ENCODE data around the gene PCDHGA5.
"Not testable (repeated sequence)": the region's sequence is repeated elsewhere in the genome, so short reads cannot be mapped to it uniquely, and the experiment has no call there.

PCDHGA5 gene

DNA sequence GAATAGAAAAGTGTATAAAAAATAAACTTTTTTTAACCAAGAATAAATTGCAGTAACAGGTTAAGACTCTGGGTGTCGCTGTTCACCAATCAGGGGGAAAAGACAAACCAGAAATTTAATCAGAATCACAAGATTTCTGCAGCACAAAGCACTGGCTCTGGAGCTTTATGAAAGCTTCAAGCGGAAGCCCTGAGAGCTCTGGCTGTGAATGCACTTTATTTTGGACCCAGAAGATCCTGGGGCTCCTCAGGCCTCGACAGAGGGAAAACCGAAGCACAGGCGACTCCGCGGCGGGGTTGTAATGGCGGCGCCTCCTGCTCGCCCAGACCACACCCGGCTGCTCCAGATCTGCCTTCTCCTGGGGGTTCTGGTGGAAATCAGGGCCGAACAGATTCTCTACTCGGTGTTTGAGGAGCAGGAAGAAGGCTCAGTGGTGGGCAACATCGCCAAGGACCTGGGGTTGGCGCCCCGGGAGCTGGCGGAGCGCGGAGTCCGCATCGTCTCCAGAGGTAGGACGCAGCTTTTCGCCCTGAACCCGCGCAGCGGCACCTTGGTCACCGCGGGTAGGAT is 9.0 kb upstream of the PCDHGA5 start, which contains the start of gene PCDHGA4:
PCDHGA4 (plus strand) TSS at position 122 of the 570 bp plus-strand sequence; CDS start at position 209, 87 bp downstream.
- FAIRE-seq, result no peak

DNA sequence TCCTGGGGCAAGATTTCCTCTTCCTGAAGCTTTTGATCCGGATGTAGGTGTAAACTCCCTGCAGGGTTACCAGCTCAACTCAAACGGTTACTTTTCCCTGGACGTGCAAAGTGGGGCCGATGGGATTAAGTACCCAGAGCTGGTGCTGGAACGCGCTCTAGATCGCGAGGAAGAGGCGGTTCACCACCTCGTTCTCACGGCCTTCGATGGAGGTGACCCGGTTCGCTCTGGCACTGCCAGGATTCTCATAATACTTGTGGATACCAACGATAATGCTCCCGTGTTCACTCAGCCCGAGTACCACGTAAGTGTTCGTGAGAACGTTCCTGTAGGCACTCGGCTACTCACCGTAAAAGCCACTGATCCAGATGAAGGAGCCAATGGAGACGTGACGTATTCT is 8.3 kb upstream of the PCDHGA5 start:
- no peak for FAIRE-seq

DNA sequence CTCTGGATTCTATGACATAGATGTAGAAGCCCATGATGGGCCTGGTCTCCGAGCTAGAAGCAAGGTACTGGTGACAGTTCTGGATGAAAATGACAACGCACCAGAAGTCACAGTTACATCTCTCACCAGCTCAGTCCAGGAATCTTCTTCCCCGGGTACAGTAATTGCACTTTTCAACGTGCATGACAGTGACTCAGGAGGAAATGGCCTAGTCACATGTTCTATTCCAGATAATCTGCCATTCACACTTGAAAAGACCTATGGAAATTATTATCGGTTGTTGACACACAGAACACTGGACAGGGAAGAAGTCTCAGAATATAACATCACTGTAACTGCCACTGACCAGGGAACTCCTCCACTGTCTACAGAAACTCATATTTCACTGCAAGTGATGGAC is 7.8 kb upstream of the PCDHGA5 start:
- FAIRE-seq, result no peak

GRCh38 chr5:141356950-141357349 is 7.0 kb upstream of the PCDHGA5 start:
- FAIRE-seq, result no peak

DNA sequence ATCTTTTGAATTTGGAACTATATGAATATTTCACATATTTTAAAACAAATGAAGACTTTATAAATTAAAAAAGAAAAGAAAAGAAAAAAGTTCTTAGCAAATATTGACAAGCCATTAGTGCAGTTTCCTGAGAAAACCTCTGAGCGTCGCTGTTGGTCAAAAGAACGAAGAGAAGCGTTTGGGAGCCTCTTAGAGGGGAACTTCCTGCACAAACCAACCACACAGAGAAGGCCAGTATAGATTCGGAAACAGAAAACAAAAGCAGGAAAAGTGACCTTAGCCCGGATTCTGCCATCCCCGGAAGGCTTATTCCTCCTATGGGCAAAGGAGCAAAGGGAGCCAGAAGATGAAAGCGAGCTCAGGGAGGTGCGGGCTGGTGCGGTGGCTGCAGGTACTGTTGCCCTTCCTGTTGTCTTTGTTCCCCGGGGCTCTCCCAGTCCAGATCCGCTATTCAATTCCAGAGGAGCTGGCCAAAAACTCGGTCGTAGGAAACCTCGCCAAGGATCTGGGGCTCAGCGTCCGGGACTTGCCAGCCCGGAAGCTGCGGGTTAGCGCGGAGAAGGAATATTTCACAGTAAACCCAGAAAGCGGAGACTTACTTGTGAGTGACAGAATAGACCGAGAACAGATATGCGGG is 4.1 kb upstream of the PCDHGA5 start, which contains the start of gene PCDHGB2:
PCDHGB2 (plus strand) TSS at position 205 of the 637 bp plus-strand sequence; CDS start at position 347, 142 bp downstream.
- FAIRE-seq, result no peak

GRCh38 chr5:141360685-141361084 is 3.3 kb upstream of the PCDHGA5 start:
- no peak for FAIRE-seq

DNA sequence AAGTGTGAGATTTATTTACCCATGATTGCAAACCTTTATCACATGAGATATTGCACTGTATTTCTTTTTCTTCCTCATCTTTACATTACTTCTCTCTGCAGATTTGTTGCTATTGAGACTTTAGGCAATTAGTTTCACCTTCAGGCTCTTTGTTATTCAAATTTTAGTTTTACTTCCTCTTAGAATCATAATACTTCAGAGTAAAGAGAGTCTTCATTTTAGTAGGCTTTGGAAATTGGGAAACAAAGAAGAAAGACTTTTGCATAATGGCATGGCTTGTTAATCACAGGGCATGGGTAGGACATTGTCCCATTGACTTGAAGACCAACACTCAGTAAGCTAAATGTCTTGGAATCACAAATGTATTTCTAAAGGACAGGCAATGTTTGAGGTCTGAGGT is 1.2 kb upstream of the PCDHGA5 start:
- no peak for FAIRE-seq

DNA sequence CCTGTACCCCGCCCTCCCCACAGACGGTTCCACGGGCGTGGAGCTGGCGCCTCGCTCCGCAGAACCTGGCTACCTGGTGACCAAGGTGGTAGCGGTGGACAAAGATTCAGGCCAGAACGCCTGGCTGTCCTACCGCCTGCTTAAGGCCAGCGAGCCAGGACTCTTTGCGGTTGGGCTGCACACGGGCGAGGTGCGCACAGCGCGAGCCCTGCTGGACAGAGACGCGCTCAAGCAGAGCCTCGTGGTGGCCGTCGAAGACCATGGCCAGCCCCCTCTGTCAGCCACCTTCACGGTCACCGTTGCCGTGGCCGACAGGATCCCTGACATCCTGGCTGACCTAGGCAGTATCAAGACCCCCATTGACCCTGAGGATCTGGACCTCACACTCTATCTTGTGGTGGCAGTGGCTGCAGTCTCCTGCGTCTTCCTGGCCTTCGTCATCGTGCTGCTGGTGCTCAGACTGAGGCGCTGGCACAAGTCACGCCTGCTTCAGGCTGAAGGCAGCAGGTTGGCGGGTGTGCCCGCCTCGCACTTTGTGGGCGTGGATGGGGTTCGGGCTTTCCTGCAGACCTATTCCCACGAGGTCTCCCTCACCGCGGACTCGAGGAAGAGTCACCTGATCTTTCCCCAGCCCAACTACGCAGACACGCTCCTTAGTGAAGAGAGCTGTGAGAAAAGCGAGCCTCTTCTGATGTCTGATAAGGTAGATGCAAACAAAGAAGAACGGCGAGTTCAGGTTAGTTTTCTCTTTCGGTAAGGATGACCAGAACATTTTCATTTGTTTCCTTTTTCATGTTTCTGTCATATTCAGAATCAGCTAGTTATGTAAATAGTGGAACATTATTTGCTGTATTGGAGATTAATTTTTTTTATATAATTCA is 2.3 kb downstream of the PCDHGA5 start:
- FAIRE-seq, result no peak

DNA sequence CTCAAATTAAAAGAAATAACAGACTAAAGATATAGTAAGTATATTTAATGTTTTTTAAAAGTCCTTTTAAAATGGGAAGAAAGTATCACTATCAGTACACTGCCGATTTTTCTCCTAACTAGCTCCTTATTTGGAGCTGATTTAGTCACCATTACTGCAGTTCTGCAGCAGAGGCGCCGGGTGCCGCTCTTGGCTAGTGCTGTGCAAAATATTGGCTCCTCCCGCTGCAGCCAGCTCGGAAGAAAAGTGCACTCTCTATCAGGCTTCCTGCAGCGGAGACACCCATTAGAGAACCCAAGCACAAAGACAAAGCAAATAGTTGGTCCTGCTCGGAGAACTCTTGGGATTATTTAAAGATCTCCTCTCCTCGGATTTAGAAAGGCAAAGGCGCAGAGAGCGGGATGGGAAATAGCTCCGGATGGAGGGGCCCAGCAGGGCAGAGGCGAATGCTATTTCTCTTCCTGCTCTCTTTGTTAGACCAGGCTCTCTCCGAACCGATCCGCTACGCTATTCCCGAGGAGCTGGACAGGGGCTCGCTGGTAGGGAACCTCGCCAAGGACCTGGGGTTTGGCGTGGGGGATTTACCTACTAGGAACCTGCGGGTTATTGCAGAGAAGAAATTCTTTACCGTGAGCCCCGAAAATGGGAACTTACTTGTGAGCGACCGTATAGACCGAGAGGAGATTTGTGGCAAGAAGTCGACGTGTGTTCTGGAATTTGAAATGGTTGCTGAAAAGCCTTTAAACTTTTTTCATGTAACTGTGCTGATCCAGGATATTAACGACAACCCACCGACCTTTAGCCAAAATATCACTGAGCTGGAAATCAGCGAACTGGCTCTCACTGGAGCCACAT is 6.3 kb downstream of the PCDHGA5 start, which contains the start of gene PCDHGB3:
PCDHGB3 (plus strand) TSS at position 249 of the 855 bp plus-strand sequence; CDS start at position 402, 153 bp downstream.
- FAIRE-seq, result no peak

DNA sequence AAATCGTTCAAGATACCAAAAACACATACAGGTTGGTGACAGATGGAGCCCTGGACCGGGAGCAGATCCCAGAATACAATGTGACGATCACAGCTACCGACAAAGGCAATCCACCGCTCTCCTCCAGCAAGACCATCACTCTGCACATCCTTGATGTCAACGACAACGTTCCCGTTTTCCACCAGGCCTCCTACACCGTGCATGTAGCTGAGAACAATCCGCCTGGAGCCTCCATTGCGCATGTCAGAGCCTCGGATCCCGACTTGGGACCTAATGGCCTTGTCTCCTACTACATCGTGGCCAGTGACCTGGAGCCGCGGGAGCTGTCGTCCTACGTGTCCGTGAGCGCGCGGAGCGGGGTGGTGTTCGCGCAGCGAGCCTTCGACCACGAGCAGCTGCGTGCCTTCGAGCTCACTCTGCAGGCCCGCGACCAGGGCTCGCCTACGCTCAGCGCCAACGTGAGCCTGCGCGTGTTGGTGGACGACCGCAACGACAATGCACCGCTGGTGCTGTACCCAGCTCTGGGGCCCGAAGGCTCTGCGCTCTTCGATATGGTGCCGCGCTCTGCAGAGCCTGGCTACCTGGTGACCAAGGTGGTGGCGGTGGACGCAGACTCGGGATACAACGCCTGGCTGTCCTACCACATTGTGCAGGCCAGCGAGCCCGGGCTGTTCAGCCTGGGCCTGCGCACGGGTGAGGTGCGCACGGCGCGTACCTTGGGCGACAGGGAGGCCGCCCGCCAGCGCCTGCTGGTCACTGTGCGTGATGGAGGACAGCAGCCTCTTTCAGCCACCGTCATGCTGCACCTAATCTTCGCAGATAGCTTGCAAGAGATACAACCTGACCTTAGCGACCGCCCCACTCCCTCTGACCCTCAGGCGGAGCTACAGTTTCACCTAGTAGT is 7.9 kb downstream of the PCDHGA5 start:
- no peak for FAIRE-seq

GRCh38 chr5:141373673-141374317 is 9.8 kb downstream of the PCDHGA5 start, which contains the start of gene PCDHGA6:
TSS of gene PCDHGA6 (plus strand) at chr5:141373891. CDS start at chr5:141374084, 193 bp downstream.
- no peak for FAIRE-seq

DNA sequence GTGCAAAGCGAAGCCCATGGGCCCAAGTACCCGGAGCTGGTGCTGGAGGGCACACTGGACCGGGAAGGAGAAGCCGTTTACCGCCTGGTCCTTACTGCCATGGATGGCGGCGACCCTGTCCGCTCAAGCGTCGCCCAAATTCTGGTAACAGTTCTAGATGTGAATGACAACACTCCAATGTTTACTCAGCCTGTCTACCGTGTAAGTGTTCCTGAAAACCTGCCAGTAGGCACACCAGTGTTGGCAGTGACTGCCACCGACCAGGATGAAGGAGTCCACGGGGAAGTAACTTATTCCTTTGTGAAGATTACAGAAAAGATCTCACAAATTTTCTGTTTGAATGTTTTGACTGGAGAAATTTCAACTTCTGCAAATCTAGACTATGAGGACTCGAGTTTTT is 10.7 kb downstream of the PCDHGA5 start:
- FAIRE-seq, result no peak

DNA sequence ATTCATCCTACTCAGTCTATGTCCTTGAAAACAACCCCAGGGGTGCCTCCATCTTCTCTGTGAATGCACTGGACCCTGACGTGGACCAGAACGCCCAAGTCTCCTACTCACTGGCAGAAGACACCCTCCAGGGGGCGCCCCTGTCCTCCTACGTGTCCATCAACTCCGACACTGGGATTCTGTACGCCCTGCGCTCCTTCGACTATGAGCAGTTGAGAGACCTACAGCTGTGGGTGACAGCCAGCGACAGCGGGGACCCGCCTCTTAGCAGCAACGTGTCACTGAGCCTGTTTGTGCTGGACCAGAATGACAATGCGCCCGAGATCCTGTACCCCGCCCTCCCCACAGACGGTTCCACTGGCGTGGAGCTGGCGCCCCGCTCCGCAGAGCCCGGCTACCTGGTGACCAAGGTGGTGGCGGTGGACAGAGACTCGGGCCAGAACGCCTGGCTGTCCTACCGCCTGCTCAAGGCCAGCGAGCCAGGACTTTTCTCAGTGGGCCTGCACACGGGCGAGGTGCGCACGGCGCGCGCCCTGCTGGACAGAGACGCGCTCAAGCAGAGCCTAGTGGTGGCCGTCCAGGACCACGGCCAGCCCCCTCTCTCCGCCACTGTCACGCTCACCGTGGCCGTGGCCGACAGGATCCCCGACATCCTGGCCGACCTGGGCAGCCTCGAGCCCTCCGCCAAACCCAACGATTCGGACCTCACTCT is 11.6 kb downstream of the PCDHGA5 start:
- FAIRE-seq, result not testable (repeated sequence)

DNA sequence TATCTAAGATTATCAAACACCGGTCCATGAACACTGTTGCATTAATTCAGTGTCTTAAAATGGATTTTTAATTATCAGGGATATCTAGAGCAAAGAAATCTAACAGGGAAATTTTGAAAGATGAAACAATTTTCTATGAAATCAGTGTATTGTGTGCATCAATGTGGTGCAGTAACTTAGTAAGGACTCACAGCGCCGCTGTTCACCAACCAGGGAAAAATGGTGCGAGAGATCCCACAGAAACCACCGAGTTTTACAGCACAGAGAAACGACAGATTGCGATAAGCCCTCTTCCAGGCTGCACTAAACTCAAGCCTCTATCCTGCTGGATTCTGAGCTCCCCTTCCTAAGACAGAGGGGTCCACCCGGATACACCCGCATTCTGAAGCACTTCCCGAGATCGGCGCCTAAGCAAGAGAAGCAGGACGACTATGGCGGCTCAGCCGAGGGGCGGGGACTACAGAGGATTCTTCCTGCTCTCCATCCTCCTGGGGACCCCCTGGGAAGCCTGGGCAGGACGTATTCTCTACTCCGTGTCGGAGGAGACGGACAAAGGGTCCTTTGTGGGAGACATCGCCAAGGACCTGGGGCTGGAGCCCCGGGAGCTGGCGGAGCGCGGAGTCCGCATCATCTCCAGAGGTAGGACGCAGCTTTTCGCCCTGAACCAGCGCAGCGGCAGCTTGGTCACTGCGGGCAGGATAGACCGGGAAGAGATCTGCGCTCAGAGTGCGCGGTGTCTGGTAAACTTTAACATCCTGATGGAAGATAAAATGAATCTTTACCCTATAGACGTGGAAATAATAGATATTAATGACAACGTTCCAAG is 18.7 kb downstream of the PCDHGA5 start, which contains the start of gene PCDHGA7:
PCDHGA7 (plus strand) TSS at position 274 of the 826 bp plus-strand sequence; CDS start at position 432, 158 bp downstream.
- no peak for FAIRE-seq

DNA sequence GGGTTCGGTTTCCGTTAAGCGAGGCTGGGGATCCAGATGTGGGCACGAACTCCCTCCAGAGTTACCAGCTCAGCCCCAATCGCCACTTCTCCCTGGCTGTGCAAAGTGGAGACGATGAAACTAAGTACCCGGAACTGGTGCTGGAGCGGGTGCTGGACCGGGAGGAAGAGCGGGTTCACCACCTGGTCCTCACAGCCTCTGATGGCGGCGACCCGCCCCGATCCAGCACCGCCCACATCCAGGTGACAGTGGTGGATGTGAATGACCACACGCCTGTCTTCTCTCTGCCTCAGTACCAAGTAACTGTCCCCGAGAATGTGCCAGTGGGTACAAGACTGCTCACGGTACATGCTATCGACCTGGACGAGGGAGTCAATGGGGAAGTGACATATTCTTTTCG is 19.4 kb downstream of the PCDHGA5 start:
- FAIRE-seq, result no peak

DNA sequence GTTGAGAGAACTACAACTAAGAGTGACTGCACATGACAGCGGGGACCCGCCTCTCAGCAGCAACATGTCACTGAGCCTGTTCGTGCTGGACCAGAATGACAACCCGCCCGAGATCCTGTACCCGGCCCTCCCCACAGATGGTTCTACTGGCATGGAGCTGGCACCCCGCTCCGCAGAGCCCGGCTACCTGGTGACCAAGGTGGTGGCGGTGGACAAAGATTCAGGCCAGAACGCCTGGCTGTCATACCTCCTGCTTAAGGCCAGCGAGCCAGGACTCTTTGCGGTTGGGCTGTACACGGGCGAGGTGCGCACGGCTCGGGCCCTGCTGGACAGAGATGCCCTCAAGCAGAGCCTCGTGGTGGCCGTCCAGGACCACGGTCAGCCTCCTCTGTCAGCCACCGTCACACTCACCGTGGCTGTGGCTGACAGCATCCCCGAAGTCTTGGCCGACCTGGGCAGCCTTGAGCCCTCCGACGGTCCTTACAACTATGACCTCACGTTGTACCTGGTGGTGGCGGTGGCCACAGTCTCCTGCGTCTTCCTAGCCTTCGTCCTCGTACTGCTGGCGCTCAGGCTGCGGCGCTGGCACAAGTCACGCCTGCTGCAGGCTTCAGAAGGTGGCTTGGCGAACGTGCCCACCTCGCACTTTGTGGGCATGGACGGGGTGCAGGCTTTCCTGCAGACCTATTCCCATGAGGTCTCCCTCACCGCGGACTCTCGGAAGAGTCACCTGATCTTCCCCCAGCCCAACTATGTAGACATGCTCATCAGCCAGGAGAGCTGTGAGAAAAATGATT is 20.7 kb downstream of the PCDHGA5 start:
- FAIRE-seq, result no peak

- FAIRE-seq, result not testable (repeated sequence)
Measured at GRCh38 chr5:141387557-141388311, 23.8 kb downstream of the PCDHGA5 start, which contains the start of gene PCDHGB4. TSS of gene PCDHGB4 (plus strand) at chr5:141387698. CDS start at chr5:141387885, 187 bp downstream.

All from endometrium (tissue), 2 donors.